ENCODE data around the gene HJURP. TPM values are rescaled to one million over a fixed set of nuclear protein-coding genes. Genes with fewer than 3 reads are reported as not detected.

The HJURP gene
- total and polyA plus RNA-seq, 7 donors, result 0.28 to 9.0 (median 1.5) TPM

DNA sequence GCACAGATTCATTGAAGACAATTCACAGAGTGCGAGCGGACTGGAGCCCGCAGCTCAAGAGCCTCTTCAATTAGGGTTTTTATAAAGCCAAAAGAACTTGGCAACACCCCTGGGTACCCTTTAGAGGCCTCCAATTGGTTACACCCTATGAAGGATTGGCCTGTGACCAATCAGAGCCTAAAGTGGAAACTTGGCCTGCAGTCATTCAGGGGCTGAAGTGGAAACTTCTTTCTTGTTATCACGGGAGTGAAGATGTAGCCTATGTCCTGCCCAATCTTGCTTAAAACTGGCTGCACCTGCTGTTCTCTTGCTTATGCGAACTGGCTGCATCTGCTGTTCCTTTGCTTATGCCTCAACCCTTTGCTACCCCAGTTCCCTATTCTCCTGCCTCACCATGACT lies 1.8 kb upstream of the HJURP start:
- H3K9me3 ChIP-seq, result no peaks in the 10 kb centered on the region
- TF ChIP-seq EP300 (IDR thresholded peaks at IDR 0.05) (no peak), POLR2A (IDR thresholded peaks at IDR 0.05) (no peak), POLR2AphosphoS5 (IDR thresholded peaks at IDR 0.05) (no peak)
- TF ChIP-seq, protein P1, sequence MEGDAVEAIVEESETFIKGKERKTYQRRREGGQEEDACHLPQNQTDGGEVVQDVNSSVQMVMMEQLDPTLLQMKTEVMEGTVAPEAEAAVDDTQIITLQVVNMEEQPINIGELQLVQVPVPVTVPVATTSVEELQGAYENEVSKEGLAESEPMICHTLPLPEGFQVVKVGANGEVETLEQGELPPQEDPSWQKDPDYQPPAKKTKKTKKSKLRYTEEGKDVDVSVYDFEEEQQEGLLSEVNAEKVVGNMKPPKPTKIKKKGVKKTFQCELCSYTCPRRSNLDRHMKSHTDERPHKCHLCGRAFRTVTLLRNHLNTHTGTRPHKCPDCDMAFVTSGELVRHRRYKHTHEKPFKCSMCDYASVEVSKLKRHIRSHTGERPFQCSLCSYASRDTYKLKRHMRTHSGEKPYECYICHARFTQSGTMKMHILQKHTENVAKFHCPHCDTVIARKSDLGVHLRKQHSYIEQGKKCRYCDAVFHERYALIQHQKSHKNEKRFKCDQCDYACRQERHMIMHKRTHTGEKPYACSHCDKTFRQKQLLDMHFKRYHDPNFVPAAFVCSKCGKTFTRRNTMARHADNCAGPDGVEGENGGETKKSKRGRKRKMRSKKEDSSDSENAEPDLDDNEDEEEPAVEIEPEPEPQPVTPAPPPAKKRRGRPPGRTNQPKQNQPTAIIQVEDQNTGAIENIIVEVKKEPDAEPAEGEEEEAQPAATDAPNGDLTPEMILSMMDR (IDR thresholded peaks at IDR 0.05), result no peak
- peaks cover 0 to 15% (median 10%) of the 10 kb centered on the region in 4 donors for H3K4me1 ChIP-seq
- WGBS, 2 donors, result 95 to 97% methylated on average over 5 of the region's 5 CpGs
- intact Hi-C loops (cut with DNase I), result no loop called here
- H3K36me3 ChIP-seq, result no peaks in the 10 kb centered on the region
- no peak overlapping the region for H3K27ac ChIP-seq
- no peak for DNase-seq
- H3K27me3 ChIP-seq, result peaks cover 0 to 11% (median 0%) of the 10 kb centered on the region in 3 donors
- H3K4me3 ChIP-seq, result no peak overlapping the region

DNA sequence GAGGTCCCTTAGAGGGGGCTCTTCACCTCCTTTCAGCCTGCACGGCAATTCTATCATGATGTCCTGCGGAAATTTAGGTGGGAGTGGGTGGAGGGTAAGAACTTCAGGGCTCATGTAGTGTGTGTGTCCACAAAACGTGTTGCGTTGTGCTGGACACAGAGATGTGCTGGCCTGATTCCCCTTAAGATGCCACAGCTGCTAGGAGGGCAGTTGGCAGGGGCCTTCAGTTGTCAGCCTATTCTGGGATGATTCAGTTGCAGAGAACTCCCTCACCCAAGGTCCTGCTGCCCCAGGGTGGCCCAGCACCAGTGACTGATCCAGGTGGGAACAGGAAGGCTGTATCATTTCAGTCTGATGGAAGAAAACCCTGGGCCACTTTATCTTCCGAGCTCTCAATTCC lies 1.0 kb upstream of the HJURP start:
- Histone ChIP-seq H3K4me1 (peaks cover 0 to 15% (median 10%) of the 10 kb centered on the region in 4 donors), H3K27me3 (peaks cover 0 to 18% (median 0%) of the 10 kb centered on the region in 3 donors), H3K36me3 (no peaks in the 10 kb centered on the region), H3K4me3 (peak overlapping the region in 1 of 4 donors; percentile 59), H3K27ac (no peak overlapping the region), H3K9me3 (no peaks in the 10 kb centered on the region)
- TF ChIP-seq EP300 (IDR thresholded peaks at IDR 0.05) (no peak), POLR2A (IDR thresholded peaks at IDR 0.05) (no peak), POLR2AphosphoS5 (IDR thresholded peaks at IDR 0.05) (no peak)
- TF ChIP-seq, protein P1 (IDR thresholded peaks at IDR 0.05), result no peak
- intact Hi-C loops (cut with DNase I), result no loop called here
- no peak for DNase-seq
- whole genome bisulfite sequencing, 2 donors, result 90 to 91% methylated on average over 5 of the region's 5 CpGs

DNA sequence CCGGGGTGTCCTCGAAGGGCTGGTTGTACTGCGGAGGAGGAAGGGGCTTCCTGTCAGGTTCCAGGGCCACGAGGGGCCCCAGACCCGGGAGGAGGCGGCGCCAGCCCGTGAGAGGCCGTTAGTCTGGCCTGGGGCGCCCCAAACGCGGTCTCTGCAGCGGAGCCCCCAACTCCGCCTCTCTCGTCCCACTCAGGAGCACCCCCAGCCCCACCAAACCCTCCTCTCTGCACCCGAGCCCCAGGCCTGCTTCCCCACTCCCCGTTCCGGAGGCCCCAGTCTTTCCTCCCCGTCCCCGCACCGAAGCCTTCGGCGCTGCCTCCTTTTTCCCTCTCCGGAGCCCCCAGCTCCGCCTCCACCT lies 473 bp downstream of the HJURP start:
- intact Hi-C loops (cut with DNase I), result no loop called here
- WGBS, 2 donors, result 0 to 1% methylated on average over 25 of the region's 25 CpGs
- H3K27me3 ChIP-seq, result peaks cover 0 to 18% (median 0%) of the 10 kb centered on the region in 3 donors
- H3K4me3 ChIP-seq, result peak overlapping the region; percentile 47 to 60 (median 56)
- DNase-seq, result no peak
- TF ChIP-seq POLR2AphosphoS5 (IDR thresholded peaks at IDR 0.05), result no peak
- H3K27ac ChIP-seq, result no peak overlapping the region
- no peaks in the 10 kb centered on the region for H3K36me3 ChIP-seq
- peaks cover 0 to 15% (median 10%) of the 10 kb centered on the region in 4 donors for H3K4me1 ChIP-seq
- H3K9me3 ChIP-seq, result no peaks in the 10 kb centered on the region

DNA sequence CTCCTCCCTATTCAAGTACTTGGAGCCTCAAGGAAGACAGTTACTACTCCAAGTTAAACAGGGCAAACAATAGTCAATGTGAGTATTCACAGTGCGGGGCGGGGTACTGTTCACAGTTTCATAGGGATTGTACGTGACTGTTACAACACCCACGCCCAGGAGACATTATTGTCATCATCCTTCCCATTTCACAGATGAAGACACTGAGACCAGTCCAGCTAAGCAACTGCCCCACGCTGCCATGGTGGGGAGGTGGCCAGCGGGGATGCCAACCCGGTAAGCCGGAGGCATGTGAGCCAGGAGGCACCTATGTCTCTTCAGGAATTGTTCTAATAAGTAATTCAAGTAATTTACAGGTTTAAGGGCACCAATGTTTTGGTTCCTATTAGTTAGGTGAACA lies 982 bp downstream of the HJURP start:
- intact Hi-C loops (cut with DNase I), result no loop called here
- H3K4me1 ChIP-seq, result peaks cover 0 to 15% (median 10%) of the 10 kb centered on the region in 4 donors
- no peak overlapping the region for H3K27ac ChIP-seq
- H3K36me3 ChIP-seq, result no peaks in the 10 kb centered on the region
- no peak for DNase-seq
- WGBS, 2 donors, result 21 to 50% methylated on average over 8 of the region's 8 CpGs
- peak overlapping the region in 1 of 4 donors; percentile 59 for H3K4me3 ChIP-seq
- peaks cover 0 to 18% (median 0%) of the 10 kb centered on the region in 3 donors for H3K27me3 ChIP-seq
- no peaks in the 10 kb centered on the region for H3K9me3 ChIP-seq
- TF ChIP-seq POLR2AphosphoS5 (IDR thresholded peaks at IDR 0.05) (no peak), EP300 (IDR thresholded peaks at IDR 0.05) (no peak), POLR2A (IDR thresholded peaks at IDR 0.05) (no peak)
- TF ChIP-seq, protein P1 (IDR thresholded peaks at IDR 0.05), result no peak

DNA sequence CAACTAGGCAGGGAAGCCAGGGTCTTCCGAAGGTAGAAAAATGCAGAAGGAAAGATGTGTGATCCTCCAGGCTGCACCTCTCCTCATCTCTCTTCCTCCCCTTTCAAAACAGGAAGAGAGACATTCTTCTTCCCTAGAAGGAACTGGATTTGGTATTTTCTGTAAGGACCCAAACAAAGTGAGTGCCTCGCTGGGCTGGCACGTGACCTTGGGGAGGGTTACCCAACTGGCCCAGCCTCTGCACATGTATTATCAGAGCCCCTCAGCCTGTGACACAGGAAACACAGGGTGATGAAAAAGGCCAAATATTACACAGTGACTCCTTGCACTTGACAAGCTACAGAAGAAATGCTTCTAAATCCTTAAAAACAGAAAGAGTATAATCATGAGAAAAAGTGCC lies 2.3 kb downstream of the HJURP start:
- DNase-seq, result no peak
- TF ChIP-seq EP300 (IDR thresholded peaks at IDR 0.05) (no peak), POLR2AphosphoS5 (IDR thresholded peaks at IDR 0.05) (no peak), POLR2A (IDR thresholded peaks at IDR 0.05) (no peak)
- TF ChIP-seq, protein P1 (IDR thresholded peaks at IDR 0.05), result no peak

More for the DNA sequence above, 2.3 kb downstream of the HJURP start:
- intact Hi-C loops (cut with DNase I), result no loop called here
- H3K4me1 ChIP-seq, result peaks cover 0 to 15% (median 10%) of the 10 kb centered on the region in 4 donors
- no peaks in the 10 kb centered on the region for H3K36me3 ChIP-seq
- no peak overlapping the region for H3K27ac ChIP-seq
- H3K27me3 ChIP-seq, result peaks cover 0 to 18% (median 0%) of the 10 kb centered on the region in 3 donors
- WGBS, 2 donors, result 85% methylated on average over 3 of the region's 3 CpGs
- H3K9me3 ChIP-seq, result no peaks in the 10 kb centered on the region
- no peak overlapping the region for H3K4me3 ChIP-seq

All from sigmoid colon (tissue), 7 donors.